DOHH2 (cell line): Measurements from ENCODE around the gene OR10A2.
"Not testable (repeated sequence)": the region's sequence is repeated elsewhere in the genome, so short reads cannot be mapped to it uniquely, and the experiment has no call there.

Experiments
- CTCF ChIP-seq: fragments of 200-600 bp; sonication (generic); IDR thresholded peaks from one replicate; pipeline ENCODE4 v1.5.1; 2014; ENCODE audit warnings: antibody characterized with exemption, mild to moderate bottlenecking, low read depth, low read length; ENCODE audit not compliant: poor library complexity, severe bottlenecking
- EZH2phosphoT487 ChIP-seq: fragments of 200-600 bp; sonication (generic); IDR thresholded peaks from 2 replicates; pipeline ENCODE4 v1.6.1; 2017; ENCODE audit warnings: borderline replicate concordance, mild to moderate bottlenecking, antibody characterized with exemption, low read length, moderate library complexity, mixed read lengths

DNA sequence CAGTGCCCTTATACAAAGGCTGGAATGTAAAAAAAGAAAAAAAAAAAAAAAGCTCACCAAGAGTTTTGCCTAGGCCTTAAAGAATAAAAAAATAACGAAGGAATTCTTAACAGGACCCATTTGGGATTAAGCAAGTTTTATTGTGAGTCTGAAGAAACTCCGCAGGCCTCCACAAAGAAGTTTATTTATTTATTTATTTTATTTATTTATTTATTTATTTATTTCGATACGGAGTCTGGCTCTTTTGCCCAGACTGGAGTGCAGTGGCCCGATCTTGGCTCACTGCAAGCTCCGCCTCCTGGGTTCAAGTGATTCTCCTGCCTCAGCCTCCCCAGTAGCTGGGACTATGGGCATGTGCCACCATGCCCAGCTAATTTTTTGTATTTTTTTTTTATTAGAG is 8.1 kb upstream of the OR10A2 start:
- TF ChIP-seq CTCF, EZH2phosphoT487: not testable (repeated sequence)
